ENCODE measurements around the gene SLC38A9. TPM values are rescaled to one million over a fixed set of nuclear protein-coding genes. Genes with fewer than 3 reads are reported as not detected.

SLC38A9 gene
- total and polyA plus RNA-seq, 5 donors: 3.2 to 10.5 (median 7.9) TPM

- Histone ChIP-seq H3K4me3 (ENCODE audit: low read length) (no peak overlapping the region), H3K27ac (ENCODE audit: low read length) (no peak overlapping the region), H3K9me3 (ENCODE audit: control insufficient read depth, low read length) (no peaks in the 10 kb centered on the region), H3K27me3 (ENCODE audit: control insufficient read depth, insufficient read depth) (no peaks in the 10 kb centered on the region), H3K4me1 (ENCODE audit: control insufficient read depth, insufficient read depth, low read length) (peaks cover 2% of the 10 kb centered on the region)
- ATAC-seq (peak; percentile 75 to 82), DNase-seq (no peak)
- intact Hi-C loops (cut with DNase I): no loop called here
Observed at GRCh38 chr5:55578771-55579170, 133.4 kb downstream of the SLC38A9 start.

- Histone ChIP-seq H3K9me3 (ENCODE audit: control insufficient read depth, low read length) (no peaks in the 10 kb centered on the region), H3K27ac (ENCODE audit: low read length) (peak overlapping the region; percentile 59), H3K27me3 (ENCODE audit: control insufficient read depth, insufficient read depth) (no peaks in the 10 kb centered on the region), H3K4me3 (ENCODE audit: low read length) (no peak overlapping the region), H3K4me1 (ENCODE audit: control insufficient read depth, insufficient read depth, low read length) (peaks cover 2% of the 10 kb centered on the region)
- intact Hi-C loops (cut with DNase I): no loop called here
- peak; percentile 53 to 77 (median 76) for DNase-seq
- ATAC-seq: peak; percentile 92 to 93
- 20% methylated on average over 6 of the region's 6 CpGs for WGBS
Observed at GRCh38 chr5:55577353-55578060, 134.6 kb downstream of the SLC38A9 start.

- Histone ChIP-seq H3K27ac (ENCODE audit: low read length) (peak overlapping the region; percentile 65), H3K9me3 (ENCODE audit: control insufficient read depth, low read length) (no peaks in the 10 kb centered on the region), H3K4me3 (ENCODE audit: low read length) (no peak overlapping the region), H3K27me3 (ENCODE audit: control insufficient read depth, insufficient read depth) (no peaks in the 10 kb centered on the region), H3K4me1 (ENCODE audit: control insufficient read depth, insufficient read depth, low read length) (peaks cover 2% of the 10 kb centered on the region)
- DNase-seq (no peak), ATAC-seq (no peak)
- intact Hi-C loops (cut with DNase I): no loop called here
- 58% methylated on average over 2 of the region's 2 CpGs for WGBS
Observed at GRCh38 chr5:55576661-55577060, 135.5 kb downstream of the SLC38A9 start.

Other genes with a start within 250 kb of the SLC38A9 start
- 100 to 1,000 TPM in 1 of 4 donors, 10 to 100 TPM in 3; 79.8 to 110 (median 88.8) TPM for gene PLPP1, start 177.4 kb downstream of the SLC38A9 start, total RNA-seq
- 150 TPM for gene PLPP1, start 177.4 kb downstream of the SLC38A9 start, polyA plus RNA-seq
- not detected for gene DDX4, start 25.7 kb upstream of the SLC38A9 start, total RNA-seq
- gene DDX4, start 25.7 kb upstream of the SLC38A9 start, polyA plus RNA-seq: not detected
- not detected for gene IL31RA, start 139.0 kb upstream of the SLC38A9 start, total RNA-seq
- not detected for gene IL31RA, start 139.0 kb upstream of the SLC38A9 start, polyA plus RNA-seq